AG10803 (cell line): ENCODE results near the gene FNBP1.

Experiments
- DNase-seq: peaks from one replicate; pipeline ENCODE4 v3.0.0; 2010; ENCODE audit warnings: low read depth
- H3K4me3 ChIP-seq: 2 replicates; pipeline ENCODE4 v1.5.1; 2011; ENCODE audit warnings: mild to moderate bottlenecking, low read length, control low read depth
- TF ChIP-seq, protein P1 (sequence below): conservative IDR thresholded peaks from 2 replicates; pipeline ENCODE4 v1.5.1; 2011; ENCODE audit warnings: mild to moderate bottlenecking, low read length, control low read depth, inconsistent platforms

FNBP1 gene

DNA sequence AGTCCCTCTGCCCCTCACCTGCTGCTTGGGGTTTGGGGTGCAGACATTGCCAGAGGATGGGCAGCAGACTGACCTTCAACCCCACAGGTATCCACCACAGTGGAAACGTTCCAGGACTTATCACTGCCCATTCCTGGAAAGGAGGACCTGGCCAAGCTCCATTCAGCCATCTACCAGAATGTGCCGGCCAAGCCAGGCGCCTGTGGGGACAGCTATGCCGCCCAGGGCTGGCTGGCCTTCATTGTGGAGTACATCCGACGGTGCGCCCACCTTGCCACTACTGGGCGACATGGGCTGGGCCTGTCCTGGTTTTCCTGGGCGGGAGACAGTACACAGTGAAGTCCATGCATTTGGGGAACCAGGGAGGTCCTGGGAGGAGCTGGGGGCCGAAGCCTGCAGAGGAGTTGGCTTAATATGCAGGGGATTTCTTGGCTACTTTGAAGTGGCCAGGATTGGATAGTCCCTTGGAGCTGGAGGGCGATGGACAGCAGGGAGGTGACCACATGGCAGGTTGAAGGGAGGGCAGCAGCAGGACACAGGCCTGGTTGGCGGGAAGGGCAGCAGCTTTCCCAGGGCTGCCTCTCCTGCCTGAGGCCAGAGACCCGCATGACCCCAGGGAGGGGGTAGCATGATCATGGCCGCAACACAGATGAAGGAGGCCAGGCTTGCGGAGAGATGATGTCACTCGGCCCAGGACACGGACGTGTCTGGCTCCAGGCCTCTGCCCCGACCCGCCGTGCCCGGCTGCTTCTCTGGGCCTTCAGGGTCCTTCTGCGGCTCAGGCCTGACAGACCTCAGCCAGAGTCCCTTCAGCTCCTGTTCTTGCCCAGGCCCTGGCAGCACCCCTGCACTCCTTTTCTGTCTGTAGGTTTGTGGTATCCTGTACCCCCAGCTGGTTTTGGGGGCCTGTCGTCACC is 173.1 kb downstream of the FNBP1 start:
- no peak for DNase-seq
- TF ChIP-seq, protein P1, sequence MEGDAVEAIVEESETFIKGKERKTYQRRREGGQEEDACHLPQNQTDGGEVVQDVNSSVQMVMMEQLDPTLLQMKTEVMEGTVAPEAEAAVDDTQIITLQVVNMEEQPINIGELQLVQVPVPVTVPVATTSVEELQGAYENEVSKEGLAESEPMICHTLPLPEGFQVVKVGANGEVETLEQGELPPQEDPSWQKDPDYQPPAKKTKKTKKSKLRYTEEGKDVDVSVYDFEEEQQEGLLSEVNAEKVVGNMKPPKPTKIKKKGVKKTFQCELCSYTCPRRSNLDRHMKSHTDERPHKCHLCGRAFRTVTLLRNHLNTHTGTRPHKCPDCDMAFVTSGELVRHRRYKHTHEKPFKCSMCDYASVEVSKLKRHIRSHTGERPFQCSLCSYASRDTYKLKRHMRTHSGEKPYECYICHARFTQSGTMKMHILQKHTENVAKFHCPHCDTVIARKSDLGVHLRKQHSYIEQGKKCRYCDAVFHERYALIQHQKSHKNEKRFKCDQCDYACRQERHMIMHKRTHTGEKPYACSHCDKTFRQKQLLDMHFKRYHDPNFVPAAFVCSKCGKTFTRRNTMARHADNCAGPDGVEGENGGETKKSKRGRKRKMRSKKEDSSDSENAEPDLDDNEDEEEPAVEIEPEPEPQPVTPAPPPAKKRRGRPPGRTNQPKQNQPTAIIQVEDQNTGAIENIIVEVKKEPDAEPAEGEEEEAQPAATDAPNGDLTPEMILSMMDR: no peak
- no peak overlapping the region for H3K4me3 ChIP-seq

DNA sequence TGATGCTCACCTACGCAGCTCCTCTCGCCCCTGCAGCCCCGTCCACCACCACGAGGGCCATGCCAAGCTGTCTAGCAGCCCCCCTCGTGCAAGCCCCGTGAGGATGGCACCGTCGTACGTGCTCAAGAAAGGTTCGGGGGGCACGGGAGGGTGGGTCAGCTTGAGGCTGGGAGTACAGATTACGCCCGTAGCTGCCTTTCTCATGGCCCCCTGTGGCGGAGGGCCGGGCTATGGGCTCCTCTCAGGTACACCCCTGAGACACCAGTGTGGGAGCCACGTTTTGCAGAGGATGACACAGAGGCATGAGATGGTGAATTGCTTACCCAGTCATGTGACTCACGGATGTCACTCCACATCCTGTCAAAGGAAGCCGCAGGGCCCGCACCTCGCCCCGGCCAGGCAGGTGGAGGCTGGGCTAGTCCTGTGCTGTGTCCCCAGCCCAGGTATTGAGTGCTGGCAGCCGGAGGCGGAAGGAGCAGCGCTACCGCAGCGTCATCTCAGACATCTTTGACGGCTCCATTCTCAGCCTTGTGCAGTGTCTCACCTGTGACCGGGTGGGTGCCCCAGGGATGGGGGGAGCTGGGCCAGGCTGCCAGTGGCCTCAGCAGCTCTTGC is 174.0 kb downstream of the FNBP1 start:
- no peak overlapping the region for H3K4me3 ChIP-seq
- no peak for DNase-seq
- TF ChIP-seq, protein P1: no peak

DNA sequence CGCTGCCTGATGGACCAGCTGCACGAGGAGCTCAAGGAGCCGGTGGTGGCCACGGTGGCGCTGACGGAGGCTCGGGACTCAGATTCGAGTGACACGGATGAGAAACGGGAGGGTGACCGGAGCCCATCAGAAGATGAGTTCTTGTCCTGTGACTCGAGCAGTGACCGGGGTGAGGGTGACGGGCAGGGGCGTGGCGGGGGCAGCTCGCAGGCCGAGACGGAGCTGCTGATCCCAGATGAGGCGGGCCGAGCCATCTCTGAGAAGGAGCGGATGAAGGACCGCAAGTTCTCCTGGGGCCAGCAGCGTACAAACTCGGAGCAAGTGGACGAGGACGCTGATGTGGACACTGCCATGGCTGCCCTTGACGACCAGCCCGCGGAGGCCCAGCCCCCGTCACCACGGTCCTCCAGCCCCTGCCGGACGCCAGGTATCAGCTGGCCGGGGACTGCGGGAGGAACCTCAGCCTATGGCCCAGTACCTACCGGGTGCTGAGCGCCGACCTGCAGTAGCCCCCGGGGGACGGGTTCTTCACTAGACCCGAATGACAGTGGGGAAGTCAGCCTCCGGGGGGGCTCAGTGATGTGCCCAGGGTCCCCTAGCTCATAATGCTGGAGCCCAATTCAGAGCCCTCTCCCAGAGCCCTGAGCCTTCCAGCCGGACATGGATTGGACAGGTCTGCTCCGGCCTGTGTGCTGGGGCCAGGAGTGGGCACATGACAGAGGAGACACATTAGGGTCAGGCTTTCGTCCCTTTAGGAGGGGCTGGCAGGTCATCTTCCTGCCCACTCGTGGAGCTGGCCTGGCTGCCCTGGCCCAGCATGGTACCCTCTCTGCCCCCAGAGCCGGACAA is 174.7 kb downstream of the FNBP1 start:
- no peak overlapping the region for H3K4me3 ChIP-seq
- no peak for DNase-seq
- TF ChIP-seq, protein P1: no peak

DNA sequence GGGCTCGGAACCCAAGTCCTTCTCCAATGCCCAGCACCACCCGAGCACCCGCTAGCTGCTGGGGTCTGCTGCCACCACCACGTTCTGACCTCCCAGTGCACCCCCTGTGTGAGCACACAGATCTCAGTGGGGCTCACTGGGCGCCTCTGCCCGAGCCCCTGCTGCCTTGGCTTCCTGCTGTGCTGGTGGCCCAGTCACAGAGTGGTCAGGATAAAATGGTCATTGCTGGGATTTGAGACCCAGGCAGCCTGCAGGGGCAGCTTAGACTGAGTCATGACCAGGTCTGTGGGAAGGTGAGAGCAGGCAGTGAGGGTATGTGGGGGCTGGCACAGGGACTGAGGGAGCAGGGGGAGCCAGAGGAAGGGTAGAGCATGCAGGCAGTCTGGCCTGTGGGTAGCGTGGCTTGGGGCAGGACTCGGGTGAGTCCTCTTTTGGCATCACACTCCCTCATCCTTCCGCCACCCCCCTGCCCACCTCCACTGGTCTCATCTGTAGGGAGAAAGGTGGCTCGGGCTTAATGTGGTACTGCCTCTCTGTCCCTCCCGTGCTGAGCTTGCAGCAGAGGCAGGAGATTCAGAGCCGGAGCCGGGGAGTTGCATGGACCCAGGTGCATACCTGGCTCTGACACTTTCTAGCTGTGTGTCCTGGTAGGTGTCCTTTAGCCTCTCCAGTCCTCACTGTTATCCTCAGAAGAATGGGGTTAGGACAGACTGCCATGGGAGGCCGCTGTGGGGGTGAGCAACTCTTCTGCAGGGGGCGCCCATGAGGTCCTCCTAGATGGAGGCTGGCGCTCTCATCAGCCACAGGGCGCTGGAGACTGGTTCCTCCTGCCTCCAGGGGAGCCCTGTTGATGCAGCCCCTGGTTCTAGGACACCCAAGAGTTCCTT is 175.6 kb downstream of the FNBP1 start:
- no peak overlapping the region for H3K4me3 ChIP-seq
- no peak for DNase-seq
- TF ChIP-seq, protein P1: no peak

DNA sequence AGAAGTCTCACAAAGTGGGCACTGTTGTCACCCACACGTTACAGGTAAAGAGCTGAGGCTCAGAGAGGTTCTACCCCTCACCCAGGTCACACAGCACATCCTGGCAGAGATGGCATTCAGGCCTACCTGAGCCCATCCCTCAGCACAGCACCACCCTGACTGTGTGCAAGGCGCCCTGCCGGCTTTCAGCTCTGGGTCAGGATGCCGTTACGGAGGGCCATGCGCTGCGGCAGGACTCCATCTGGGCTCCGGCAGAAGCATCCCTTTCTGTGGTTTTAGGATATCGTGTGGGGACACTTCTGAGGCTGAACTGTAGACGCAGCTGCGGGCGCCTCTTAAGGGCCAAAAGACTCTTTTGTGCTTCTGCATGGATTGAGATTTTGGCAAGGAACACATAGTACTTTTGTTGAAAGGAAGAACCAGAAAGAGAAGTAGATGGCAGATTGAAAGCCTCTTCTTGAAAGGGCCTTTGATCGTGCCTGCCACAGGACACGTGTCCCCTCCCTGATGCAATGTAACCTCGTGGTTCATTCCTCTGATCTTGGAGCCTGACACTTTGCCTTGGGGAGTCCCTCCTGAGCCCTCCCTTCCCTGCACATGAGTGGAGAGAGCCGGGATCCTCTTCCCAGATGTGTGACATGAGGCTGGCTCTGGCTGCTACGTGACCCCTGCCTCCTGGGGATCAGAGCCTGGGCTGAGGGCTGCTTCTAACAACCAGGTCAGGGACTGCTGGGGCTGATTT is 176.4 kb downstream of the FNBP1 start:
- DNase-seq: no peak
- TF ChIP-seq, protein P1: no peak
- H3K4me3 ChIP-seq: no peak overlapping the region
